Measurements from ENCODE around the gene SYT6.

The SYT6 gene

GRCh38 chr1:114154146-114154962 lies 685 bp upstream of the SYT6 start:
- no peak for DNase-seq (ENCODE audit: low spot score)

GRCh38 chr1:114152508-114153260 lies 985 bp downstream of the SYT6 start:
- no peak for DNase-seq (ENCODE audit: low spot score)

GRCh38 chr1:114152089-114152507 lies 1.6 kb downstream of the SYT6 start:
- no peak for DNase-seq (ENCODE audit: low spot score)

GRCh38 chr1:114150016-114150415 lies 3.7 kb downstream of the SYT6 start:
- DNase-seq (ENCODE audit: low spot score): no peak

- DNase-seq (ENCODE audit: low spot score): no peak
These were observed 4.5 kb downstream of the SYT6 start for GRCh38 chr1:114149211-114149610.

GRCh38 chr1:114145504-114146151 lies 8.0 kb downstream of the SYT6 start:
- DNase-seq (ENCODE audit: low spot score): no peak

GRCh38 chr1:114144016-114144415 lies 9.7 kb downstream of the SYT6 start:
- no peak for DNase-seq (ENCODE audit: low spot score)

GRCh38 chr1:114139540-114139939 lies 14.1 kb downstream of the SYT6 start:
- no peak for DNase-seq (ENCODE audit: low spot score)

GRCh38 chr1:114137497-114137896 lies 16.2 kb downstream of the SYT6 start:
- no peak for DNase-seq (ENCODE audit: low spot score)

GRCh38 chr1:114135786-114136185 lies 17.9 kb downstream of the SYT6 start:
- DNase-seq (ENCODE audit: low spot score): no peak

- DNase-seq (ENCODE audit: low spot score): no peak
These were observed 19.2 kb downstream of the SYT6 start for GRCh38 chr1:114134518-114134917.

GRCh38 chr1:114133129-114133528 lies 20.5 kb downstream of the SYT6 start:
- no peak for DNase-seq (ENCODE audit: low spot score)

GRCh38 chr1:114131526-114132220 lies 22.0 kb downstream of the SYT6 start:
- no peak for DNase-seq (ENCODE audit: low spot score)

GRCh38 chr1:114130846-114131525 lies 22.7 kb downstream of the SYT6 start:
- no peak for DNase-seq (ENCODE audit: low spot score)

- no peak for DNase-seq (ENCODE audit: low spot score)
These were observed 23.5 kb downstream of the SYT6 start for GRCh38 chr1:114130213-114130612.

GRCh38 chr1:114128293-114128692 lies 25.4 kb downstream of the SYT6 start:
- DNase-seq (ENCODE audit: low spot score): no peak

- DNase-seq (ENCODE audit: low spot score): peak; percentile 66
These were observed 27.2 kb downstream of the SYT6 start for GRCh38 chr1:114126261-114127095.

GRCh38 chr1:114124644-114125043 lies 29.0 kb downstream of the SYT6 start:
- DNase-seq (ENCODE audit: low spot score): no peak

- no peak for DNase-seq (ENCODE audit: low spot score)
These were observed 30.6 kb downstream of the SYT6 start for GRCh38 chr1:114122941-114123618.

- no peak for DNase-seq (ENCODE audit: low spot score)
These were observed 35.2 kb downstream of the SYT6 start for GRCh38 chr1:114118351-114118990.
